Left ventricle myocardium superior (tissue), 1 donor: ENCODE results near the gene LRRN4. TPM values are rescaled to one million over a fixed set of nuclear protein-coding genes. Genes with fewer than 3 reads are reported as not detected.
A peak's percentile ranks its signal among the peaks of the same experiment; 100 is the strongest.
"Not testable (repeated sequence)": the region's sequence is repeated elsewhere in the genome, so short reads cannot be mapped to it uniquely, and the experiment has no call there.

Experiments used
- ATAC-seq: fragments of 200-7000 bp; cut with Tn5 transposase; one replicate; pipeline ENCODE4 v1.9.1; 2020; ENCODE audit warnings: mild to moderate bottlenecking, moderate library complexity
- DNase-seq: peaks from one replicate; pipeline ENCODE4 v3.0.0-alpha.2; 2020
- intact Hi-C: fragments of 100-400 bp; cut with micrococcal nuclease; formaldehyde crosslinking; loops from one replicate; pipeline ENCODE4 v1.11.0; 2022
- total RNA-seq: library from RNA; stranded (reverse); fragmentation: NEBNext Ultra II Directional; extraction: Animal tissue kit (Norgen Biotek cat#: 25700); gene quantifications from one replicate; pipeline ENCODE4 v1.2.1, GENCODE V29; 2021
- donor health status: DM: no; HTN: yes; CAD: no; lungs with severe emphysema.

Gene LRRN4
- total RNA-seq, 1 donor from 2014 or later: 0.99 TPM

DNA sequence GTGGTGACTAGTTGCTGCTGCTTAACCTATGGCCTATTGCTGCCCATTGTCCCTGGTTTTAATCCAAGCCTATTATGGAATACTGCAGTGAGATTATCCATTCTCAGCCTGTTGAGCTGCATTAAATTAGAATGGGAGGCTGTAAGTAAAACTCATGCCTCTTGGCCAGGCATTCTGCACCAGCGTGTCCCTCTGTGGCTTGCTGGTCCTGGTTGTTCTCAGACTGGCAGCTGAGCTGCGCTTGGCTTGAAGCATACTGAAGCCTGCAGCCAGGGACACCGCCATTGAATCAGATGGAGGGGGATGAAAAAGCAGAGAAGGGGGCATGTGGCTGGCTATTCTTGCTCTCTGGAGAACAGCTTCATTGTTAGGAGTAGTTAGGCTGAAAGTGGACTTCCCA is 15.6 kb downstream of the LRRN4 start:
- DNase-seq (peak; percentile 71), ATAC-seq (peak; percentile 79)
- intact Hi-C loops: no loop called here

DNA sequence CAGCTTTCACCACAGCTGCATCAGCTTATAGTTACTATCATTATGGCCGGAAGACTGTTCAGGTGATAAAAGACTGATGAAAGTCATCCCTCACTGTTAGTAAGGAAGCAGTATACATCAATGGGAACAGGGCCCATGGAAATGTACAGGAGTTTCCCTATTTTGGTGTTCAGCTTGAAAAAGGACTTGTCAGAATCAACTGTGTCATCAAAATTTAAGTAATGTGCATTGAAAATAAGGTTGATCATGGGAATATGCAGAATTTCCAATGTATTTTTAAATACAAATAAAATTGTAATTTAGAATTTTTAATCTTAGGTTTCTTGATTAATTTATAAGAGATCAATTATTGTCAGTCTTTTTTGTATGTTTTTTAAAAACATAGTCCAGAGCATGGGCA is 16.8 kb downstream of the LRRN4 start:
- DNase-seq (no peak), ATAC-seq (no peak)

DNA sequence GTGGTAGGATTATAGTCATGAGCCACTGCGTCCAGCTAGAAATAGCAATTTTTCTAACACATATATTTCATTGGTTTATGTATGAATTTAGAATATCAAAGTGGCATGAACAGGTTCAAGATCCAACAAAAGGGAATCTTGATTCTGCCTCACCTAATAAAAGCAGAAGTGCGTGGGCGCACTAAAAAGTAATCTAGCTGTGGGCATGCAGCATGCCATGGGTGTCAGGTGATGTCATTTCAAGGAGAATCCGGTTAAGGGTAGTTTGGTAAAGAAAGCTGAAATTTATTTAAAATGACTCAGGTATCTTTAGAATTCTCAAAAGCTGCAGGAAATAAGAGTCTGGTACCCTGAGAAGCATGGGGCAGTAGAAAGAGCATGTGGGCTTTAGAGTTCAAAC is 17.6 kb downstream of the LRRN4 start:
- ATAC-seq: no peak
- DNase-seq: no peak
- intact Hi-C loops: no loop called here

More for the DNA sequence above, 16.8 kb downstream of the LRRN4 start:
- intact Hi-C loops: no loop called here

DNA sequence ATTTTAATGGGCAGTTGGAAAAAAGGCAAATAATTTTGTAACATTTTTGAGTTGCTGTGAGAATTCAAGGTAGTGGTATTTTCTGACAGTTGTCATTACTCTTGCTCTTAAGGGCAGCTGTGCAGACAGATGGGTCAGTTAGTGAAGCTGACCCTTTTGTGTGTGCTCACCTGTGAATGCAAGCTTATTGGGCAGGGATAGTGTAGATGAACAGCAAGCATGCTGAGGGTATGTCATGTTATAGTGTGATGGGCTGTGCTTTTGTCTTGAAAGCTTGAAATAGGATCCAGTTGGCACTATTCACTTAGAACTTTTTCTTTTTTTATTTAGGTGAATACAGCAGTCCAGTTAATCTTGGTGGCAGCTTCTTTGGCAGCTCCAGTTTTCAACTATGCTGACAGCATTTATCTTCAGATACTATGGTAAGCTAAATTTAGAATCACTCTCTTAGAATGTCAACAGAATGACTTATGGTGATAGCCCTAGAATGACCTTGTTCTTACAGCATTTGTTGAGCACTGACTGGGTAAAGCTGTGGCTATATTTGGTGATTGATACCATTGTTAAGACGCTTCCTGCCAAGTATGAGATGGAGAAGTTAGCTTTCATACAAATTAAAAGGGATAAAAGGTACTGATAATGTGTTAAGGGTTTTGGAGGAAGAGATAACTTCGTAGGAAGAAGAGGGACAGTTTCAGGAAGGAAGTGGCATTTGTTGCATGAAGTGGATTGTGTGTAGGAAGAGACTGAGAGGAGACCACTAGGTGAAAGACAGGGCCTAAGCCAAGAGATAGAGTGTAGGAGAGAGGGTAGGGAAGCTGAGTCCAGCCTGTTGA is 19.5 kb downstream of the LRRN4 start:
- DNase-seq (no peak), ATAC-seq (peak; percentile 88)
- intact Hi-C loops: no loop called here

DNA sequence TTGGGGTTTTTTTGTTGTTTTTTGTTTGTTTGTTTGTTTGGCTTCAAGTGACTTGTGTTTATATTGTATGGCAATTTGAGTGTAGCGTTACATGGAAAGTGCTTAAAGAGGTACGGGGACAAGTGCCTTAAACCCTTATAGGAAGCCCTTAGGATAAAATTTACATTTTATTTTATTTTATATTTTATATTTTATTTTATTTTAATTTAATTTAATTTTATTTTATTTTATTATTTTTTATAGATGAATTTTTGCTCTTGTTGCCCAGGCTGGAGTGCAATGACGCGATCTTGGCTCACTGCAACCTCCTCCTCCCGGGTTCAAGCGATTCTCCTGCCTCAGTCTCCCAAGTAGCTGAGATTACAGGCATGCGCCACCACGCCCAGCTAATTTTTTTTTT is 21.0 kb downstream of the LRRN4 start:
- DNase-seq, intact Hi-C loops, ATAC-seq: not testable (repeated sequence)

DNA sequence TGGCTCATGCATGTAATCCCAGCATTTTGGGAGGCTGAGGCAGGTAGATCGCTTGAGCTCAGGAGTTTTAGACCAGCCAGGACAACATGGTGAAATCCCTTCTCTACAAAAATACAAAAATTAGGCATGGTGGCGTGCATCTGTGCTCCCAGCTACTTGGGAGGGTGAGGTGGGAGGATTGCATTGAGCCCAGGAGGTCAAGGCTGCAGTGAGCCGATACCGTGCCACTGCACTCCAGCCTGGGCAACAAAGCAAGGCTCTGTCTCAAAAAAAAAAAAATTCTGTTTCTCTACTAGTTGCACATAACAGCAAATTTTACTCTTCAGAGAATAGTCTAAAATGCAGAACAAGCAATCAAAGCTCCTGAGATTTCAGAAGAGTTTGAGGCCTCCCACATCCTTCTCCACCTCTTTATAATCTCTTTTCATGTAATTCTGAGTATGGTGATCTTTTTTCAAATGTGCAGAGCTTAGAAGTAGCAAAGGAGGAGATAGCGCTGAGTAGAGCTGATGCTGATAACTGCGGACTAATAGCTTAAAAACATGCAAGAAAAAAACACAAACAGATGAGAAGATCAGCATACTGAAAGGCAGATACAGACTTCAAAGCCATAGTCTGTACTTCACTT is 23.3 kb downstream of the LRRN4 start:
- ATAC-seq (no peak), DNase-seq (no peak)
- intact Hi-C loops: no loop called here

DNA sequence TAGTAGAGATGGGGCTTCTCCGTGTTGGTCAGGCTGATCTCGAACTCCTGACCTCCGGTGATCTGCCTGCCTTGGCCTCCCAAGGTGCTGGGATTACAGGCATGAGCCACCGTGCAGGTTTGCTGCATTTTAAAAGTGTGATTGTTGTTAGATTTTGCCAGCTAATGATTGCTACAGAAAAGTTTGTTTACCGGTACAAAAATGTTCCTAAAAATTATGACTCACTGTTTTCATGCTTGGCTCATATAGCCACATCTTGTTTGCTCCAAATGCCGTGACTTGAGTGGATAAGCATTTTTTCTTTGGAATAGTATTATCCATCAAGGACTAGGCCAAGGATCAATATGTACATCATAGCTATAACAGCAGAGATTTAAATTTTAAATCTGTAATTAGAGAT is 24.3 kb downstream of the LRRN4 start:
- DNase-seq: no peak
- intact Hi-C loops: no loop called here
- ATAC-seq: no peak

DNA sequence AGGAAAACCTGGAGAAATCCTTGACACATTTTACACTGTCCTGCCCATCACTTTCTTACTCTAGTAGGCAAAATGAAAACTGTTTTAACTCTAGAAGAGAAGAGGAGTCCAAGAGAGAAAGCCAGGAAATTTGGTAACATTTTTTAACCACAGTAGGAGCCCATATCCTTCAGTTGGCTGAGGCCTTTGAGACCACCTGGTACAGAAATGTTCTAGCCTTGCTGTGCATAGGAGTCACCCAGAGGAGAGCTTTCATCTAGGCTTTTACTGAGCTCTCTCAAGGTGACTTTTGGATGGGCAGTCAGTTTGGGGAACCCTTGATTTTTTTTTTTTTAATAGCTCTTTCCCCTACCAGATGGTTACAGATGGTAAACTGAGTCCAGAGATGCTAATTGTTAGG is 25.0 kb downstream of the LRRN4 start:
- DNase-seq (no peak), ATAC-seq (no peak)
- intact Hi-C loops: no loop called here

DNA sequence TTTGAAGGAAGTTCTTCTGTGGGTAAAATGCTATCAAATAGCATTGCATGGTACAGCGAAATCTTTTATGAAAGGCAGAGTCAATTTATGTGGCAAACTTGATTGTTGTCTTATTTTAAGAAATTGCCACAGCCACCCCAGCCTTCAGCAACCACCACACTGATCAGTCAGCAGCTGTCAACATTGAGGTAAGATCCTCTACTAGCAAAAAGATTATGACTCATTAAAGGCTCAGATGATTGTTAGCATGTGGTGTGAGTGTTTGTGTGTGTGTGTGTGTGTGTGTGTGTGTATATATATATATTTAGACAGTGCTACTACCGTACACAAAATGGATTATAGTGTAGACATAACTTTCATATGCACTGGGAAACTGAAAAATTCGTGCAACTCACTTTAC is 27.8 kb downstream of the LRRN4 start:
- ATAC-seq (peak; percentile 61), DNase-seq (no peak)
- intact Hi-C loops: no loop called here

DNA sequence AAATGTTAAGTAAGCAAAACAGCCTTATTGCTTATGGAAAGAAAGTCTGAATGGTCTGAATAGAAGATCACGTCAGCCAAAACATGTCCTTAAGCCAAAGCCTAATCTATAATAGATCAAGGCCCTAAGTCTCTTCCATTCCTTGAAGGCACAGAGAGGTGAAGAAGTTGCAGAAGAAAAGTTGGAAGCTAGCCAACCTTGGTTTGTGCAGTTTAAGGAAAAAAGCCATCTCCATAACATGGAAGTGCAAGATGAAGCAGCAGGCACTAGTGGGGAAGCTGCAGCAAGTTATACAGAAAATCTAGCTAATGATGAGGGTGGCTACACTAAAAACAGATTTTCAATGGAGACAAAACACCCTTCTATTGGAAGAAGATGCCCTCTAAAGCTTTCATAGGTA is 29.1 kb downstream of the LRRN4 start:
- no peak for ATAC-seq
- intact Hi-C loops: no loop called here
- DNase-seq: no peak

DNA sequence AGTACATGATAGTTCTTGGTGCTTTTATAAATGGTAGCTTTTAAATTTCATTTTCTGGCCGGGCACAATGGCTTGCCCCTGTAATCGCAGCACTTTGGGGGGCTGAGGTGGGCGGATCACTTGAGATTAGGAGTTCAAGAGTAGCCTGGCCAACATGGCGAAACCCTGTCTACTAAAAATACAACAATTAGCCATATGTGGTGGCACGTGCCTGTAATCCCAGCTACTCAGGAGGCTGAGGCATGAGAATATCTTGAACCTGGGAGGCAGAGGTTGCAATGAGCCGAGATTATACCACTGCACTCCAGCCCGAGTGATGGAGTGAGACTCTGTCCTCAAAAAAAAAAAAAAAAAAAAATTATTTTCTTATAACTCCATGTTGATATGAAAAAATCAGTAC is 36.0 kb downstream of the LRRN4 start:
- no peak for DNase-seq
- no peak for ATAC-seq
- intact Hi-C loops: no loop called here

DNA sequence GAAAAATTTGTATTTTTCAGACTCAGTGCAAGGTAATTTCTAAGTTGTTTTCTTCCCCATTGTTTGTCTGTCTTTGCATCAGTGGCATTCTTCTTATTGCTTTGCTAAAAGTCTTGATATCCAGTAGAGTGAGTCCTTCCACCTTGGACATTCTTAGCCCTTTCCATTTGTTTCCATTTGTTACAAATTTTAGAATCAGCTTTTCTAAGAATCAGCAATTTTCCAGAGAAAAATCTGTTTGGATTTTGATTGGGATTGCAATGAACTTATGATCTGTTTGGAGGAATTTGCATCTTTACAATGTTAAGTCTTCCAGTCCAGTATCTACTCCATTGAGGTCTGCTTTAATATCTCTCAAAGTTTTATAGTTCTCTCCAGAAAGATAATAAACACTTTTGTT is 36.4 kb downstream of the LRRN4 start:
- no peak for ATAC-seq
- intact Hi-C loops: no loop called here
- no peak for DNase-seq

DNA sequence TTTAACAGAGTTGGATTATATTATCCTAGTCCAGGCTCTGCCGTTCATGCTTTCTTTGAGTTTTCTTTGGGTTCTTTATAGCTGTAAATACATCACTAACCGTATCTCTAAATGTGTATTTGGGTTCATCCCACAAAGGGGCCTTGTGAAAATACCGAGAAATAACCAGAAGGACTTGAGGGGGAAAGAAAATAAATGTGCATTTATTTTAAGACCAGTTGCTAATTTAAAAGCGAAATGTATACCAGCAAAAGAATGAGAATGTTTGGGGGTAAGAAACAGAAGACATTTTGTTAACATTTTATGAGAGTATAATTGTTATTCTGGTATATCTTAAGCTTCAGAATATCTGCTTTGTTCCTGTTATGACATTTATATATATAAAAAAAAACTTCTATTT is 38.9 kb downstream of the LRRN4 start:
- DNase-seq (no peak), ATAC-seq (no peak)
- intact Hi-C loops: no loop called here

DNA sequence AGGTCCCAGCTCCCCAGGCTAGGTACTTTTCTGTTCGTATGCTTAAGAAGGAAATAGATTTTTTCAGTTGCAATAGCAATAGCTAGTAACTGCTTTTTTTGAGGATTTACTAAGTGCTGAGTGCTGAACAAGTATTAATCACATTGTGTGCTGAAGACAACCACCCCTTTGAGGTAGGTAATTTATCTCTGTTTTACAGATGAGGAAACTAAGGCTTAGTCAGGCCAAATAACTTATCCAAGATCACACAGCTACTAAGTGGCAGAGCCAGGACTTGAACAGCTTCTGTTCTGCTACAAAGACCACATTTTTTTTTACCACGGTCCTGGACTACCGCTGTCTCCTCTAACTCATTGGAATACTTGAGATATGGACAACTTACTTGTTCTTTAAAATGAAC is 39.8 kb downstream of the LRRN4 start:
- DNase-seq (no peak), ATAC-seq (no peak)
- intact Hi-C loops: no loop called here

DNA sequence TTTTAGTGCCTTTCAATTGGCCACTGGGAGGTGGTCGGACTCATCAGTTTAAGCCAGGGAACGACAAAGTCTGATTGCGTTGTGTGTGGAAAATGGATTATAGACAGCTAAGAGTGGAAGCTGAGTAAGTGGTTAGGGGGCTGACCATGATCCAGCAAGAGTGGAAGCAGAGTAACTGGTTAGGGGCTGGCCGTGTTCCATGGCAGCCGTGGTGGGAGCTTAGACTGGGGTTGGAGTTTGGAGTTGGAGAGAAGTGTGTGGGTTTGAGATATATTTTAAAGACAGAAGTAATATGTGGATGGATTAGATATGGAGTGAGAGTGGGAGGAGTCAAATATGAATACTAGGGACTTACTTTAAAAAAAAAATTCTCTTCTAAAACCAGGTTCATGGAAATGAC is 41.7 kb downstream of the LRRN4 start:
- DNase-seq (no peak), ATAC-seq (no peak)
- intact Hi-C loops: no loop called here

DNA sequence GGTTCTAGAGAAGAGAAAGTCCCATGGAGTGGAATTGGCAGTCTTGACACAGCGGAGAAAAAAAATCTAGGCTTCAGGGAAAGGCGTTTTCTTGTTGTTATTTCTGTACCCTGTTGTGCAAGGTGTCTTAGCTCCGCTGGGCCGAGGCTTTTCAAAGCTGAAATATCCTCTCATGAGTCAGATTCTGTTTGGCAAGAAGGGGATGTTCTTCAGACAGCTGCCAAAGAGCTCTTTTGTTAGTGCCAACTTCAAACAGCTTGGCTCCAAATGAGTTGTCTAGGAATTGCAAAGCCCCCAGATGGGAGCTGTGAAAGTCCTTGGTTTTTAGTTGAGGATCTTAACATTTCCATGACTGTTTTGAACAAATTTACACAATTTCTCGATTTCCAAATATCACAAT is 45.6 kb downstream of the LRRN4 start:
- DNase-seq (peak; percentile 44), ATAC-seq (peak; percentile 41)
- intact Hi-C loops: no loop called here

DNA sequence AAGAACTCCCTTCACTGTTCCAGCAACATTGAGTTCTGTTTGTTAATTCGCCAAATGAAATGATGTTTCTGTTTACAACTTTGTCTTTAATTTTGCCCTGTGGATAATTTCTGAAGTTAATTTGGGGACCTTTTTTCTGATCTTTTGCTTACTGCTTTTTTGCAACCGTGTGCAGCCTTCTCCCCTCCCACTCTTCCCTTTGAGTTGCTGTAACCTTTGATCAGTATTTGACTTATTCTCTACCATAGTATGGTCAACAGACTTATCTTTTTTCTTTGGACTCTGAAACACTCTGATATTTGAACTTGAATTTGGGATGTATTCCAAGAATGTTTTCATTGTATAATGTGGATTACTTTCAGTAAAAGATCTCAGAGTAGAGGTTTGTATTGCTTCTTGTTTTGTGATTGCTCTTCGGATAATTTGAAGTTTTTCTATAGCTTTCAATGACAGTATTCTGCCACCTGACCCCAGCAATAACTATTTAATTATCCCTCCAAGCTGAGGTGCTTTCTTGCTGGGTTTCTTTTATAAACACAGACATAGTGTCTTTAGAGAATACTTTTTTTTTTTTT is 46.2 kb downstream of the LRRN4 start:
- DNase-seq: no peak
- no peak for ATAC-seq
- intact Hi-C loops: no loop called here

DNA sequence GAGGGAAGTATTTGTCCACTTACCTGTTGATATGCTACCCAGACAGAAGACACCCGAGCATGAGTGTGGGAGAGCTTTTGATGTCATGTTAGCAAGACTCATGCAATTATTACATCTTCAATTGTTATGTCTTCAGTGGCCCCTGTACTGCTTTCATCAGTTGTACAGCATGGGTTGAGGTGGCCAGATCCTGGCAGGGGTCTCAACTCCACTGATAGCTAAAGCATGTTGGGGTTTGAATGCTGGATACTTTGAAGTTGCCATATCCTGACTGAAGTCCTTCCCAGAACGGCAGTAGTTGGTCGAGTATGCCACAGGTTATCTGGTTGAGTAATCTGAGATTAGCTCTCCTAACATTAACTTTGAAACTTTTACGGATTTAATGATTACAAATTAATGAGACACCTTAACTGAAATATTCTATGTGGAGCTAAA is 46.7 kb downstream of the LRRN4 start:
- no peak for DNase-seq
- intact Hi-C loops: no loop called here
- no peak for ATAC-seq

DNA sequence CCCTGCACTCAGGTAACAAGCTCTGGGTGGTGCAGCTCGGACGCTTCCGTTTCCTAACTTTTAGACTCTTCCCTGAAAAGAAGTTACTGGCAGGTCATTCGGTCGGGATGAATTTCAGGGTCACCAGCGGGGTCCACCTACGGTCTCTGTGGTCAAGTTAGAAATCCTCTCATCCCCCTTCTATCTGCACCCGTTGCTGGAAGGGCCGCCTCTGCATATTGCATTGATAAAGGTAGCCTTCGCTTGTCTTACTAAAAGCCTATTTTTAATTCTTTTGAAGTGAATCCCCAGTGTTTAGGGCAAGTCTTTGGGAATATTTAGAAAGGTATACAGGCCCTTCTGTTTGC is 47.3 kb downstream of the LRRN4 start:
- intact Hi-C loops: no loop called here
- DNase-seq (no peak), ATAC-seq (no peak)

DNA sequence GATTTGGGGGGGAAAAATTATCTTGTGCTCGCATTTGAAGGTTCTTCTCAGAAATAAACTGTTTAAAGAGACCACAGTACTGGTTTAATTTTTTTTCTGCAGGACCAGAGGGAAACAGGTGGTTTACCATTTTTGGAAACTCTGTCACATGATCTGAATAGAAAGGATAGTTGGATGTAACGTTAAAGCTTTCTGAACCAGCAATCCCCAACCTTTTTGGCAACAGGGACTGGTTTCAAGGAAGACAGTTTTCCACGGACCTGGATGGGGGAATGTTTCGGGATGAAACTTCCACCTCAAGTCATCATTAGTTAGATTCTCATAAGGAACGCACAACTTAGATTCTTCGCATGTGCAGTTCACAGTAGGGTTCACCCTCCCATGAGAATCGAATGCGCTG is 53.0 kb downstream of the LRRN4 start:
- intact Hi-C loops: no loop called here
- DNase-seq (no peak), ATAC-seq (no peak)

DNA sequence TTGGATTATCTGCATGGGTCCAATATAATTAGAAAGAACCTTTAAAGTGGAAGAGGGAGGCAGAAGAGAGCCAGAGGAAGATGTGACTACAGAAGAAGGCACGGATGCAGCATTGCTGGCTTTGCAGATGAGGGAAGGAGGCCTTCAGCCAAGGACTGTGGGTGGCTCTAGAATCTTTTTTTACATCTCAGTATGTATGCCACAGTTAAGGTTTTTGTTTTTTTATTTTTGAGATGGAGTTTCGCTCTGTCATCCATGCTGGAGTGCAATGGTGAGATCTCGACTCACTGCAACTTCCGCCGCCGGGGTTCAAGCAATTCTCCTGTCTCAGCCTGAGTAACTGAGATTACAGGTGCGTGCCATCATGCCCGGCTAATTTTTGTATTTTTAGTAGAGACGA is 54.1 kb downstream of the LRRN4 start:
- DNase-seq: no peak
- intact Hi-C loops: no loop called here
- ATAC-seq: no peak
